MM.1S (cell line): ENCODE data around the gene FUT3.

Source experiments
- DNase-seq: peaks from one replicate; pipeline ENCODE4 v3.0.0-alpha.2; 2015
- H2AFZ ChIP-seq: fragments of 300-600 bp; sonication (generic); 2 replicates; pipeline ENCODE4 v1.6.0; 2016; ENCODE audit warnings: antibody characterized with exemption, low read length
- H3F3A ChIP-seq: fragments of 300-600 bp; sonication (generic); 2 replicates; pipeline ENCODE4 v1.6.1; 2016; ENCODE audit warnings: mild to moderate bottlenecking, antibody characterized with exemption, low read length, moderate library complexity, mixed read lengths; ENCODE audit not compliant: insufficient read depth
- H3K27ac ChIP-seq: fragments of 300-600 bp; sonication (generic); 2 replicates; pipeline ENCODE4 v1.5.1; 2016; ENCODE audit warnings: mild to moderate bottlenecking, low read length
- H3K27me3 ChIP-seq: fragments of 300-600 bp; sonication (generic); replicated peaks from 2 replicates; pipeline ENCODE4 v1.6.0; 2016; ENCODE audit warnings: low read length; ENCODE audit not compliant: insufficient read depth
- H3K36me3 ChIP-seq: fragments of 300-600 bp; sonication (generic); replicated peaks from 2 replicates; pipeline ENCODE4 v1.6.1; 2016; ENCODE audit warnings: mild to moderate bottlenecking, low read length, mixed read lengths; ENCODE audit not compliant: insufficient read depth
- H3K4me1 ChIP-seq: fragments of 300-600 bp; sonication (generic); 2 replicates; pipeline ENCODE4 v1.6.1; 2016; ENCODE audit warnings: low read length, mixed read lengths
- H3K4me2 ChIP-seq: fragments of 300-600 bp; sonication (generic); 2 replicates; pipeline ENCODE4 v1.6.0; 2016; ENCODE audit warnings: low read depth, low read length
- H3K4me3 ChIP-seq: fragments of 300-600 bp; sonication (generic); 2 replicates; pipeline ENCODE4 v1.5.1; 2016; ENCODE audit warnings: low read length, mixed read lengths
- H3K79me2 ChIP-seq: fragments of 300-600 bp; sonication (generic); 2 replicates; pipeline ENCODE4 v1.6.1; 2016; ENCODE audit warnings: mixed run types, low read length, mixed read lengths
- H3K9ac ChIP-seq: fragments of 300-600 bp; sonication (generic); 2 replicates; pipeline ENCODE4 v1.6.1; 2016; ENCODE audit warnings: low read length, mixed read lengths
- H3K9me2 ChIP-seq: fragments of 300-600 bp; sonication (generic); replicated peaks from 2 replicates; pipeline ENCODE4 v1.6.1; 2016; ENCODE audit warnings: mild to moderate bottlenecking, low read length, mixed read lengths; ENCODE audit not compliant: insufficient read depth
- H3K9me3 ChIP-seq: fragments of 300-600 bp; sonication (generic); replicated peaks from 2 replicates; pipeline ENCODE4 v1.6.1; 2016; ENCODE audit warnings: mild to moderate bottlenecking, low read length, mixed read lengths; ENCODE audit not compliant: insufficient read depth
- H4K20me1 ChIP-seq: fragments of 300-600 bp; sonication (generic); 2 replicates; pipeline ENCODE4 v1.6.1; 2016; ENCODE audit warnings: mild to moderate bottlenecking, low read length, moderate library complexity, mixed read lengths; ENCODE audit not compliant: insufficient read depth
- CTCF ChIP-seq: fragments of 300-600 bp; sonication (generic); IDR thresholded peaks from 2 replicates; pipeline ENCODE4 v1.5.1; 2016; ENCODE audit warnings: antibody characterized with exemption, low read length, mixed read lengths
- EZH2 ChIP-seq: fragments of 300-600 bp; sonication (generic); optimal IDR thresholded peaks from 2 replicates; pipeline ENCODE3; 2017; ENCODE audit warnings: low read depth, mild to moderate bottlenecking, antibody characterized with exemption, low read length, mixed read lengths
- EZH2phosphoT487 ChIP-seq: fragments of 300-600 bp; sonication (generic); IDR thresholded peaks from 2 replicates; pipeline ENCODE4 v1.6.1; 2018; ENCODE audit warnings: antibody characterized with exemption, low read length

The FUT3 gene

GRCh38 chr19:5820785-5821184 lies 30.5 kb downstream of the FUT3 start:
- H3K9ac ChIP-seq, result no peak overlapping the region
- no peaks in the 10 kb centered on the region for H3F3A ChIP-seq
- no peak overlapping the region for H2AFZ ChIP-seq
- H3K27me3 ChIP-seq, result peaks cover 38% of the 10 kb centered on the region
- no peaks in the 10 kb centered on the region for H3K4me1 ChIP-seq
- no peaks in the 10 kb centered on the region for H3K9me2 ChIP-seq
- no peak overlapping the region for H3K27ac ChIP-seq
- DNase-seq, result no peak
- H3K36me3 ChIP-seq, result no peaks in the 10 kb centered on the region
- TF ChIP-seq CTCF (no peak), EZH2 (no peak), EZH2phosphoT487 (no peak)
- H3K79me2 ChIP-seq, result no peaks in the 10 kb centered on the region
- no peak overlapping the region for H3K4me2 ChIP-seq
- no peaks in the 10 kb centered on the region for H4K20me1 ChIP-seq
- no peaks in the 10 kb centered on the region for H3K9me3 ChIP-seq
- no peak overlapping the region for H3K4me3 ChIP-seq

- TF ChIP-seq CTCF, result no peak
- no peak for TF ChIP-seq EZH2
- no peak for TF ChIP-seq EZH2phosphoT487
- no peaks in the 10 kb centered on the region for H3F3A ChIP-seq
- no peaks in the 10 kb centered on the region for H3K9me2 ChIP-seq
- H3K4me2 ChIP-seq, result no peak overlapping the region
- no peaks in the 10 kb centered on the region for H3K79me2 ChIP-seq
- H3K4me3 ChIP-seq, result no peak overlapping the region
- H3K36me3 ChIP-seq, result no peaks in the 10 kb centered on the region
- no peak overlapping the region for H3K27ac ChIP-seq
- H3K27me3 ChIP-seq, result peaks cover 41% of the 10 kb centered on the region
- no peak for DNase-seq
- H3K9ac ChIP-seq, result no peak overlapping the region
- no peaks in the 10 kb centered on the region for H4K20me1 ChIP-seq
- no peaks in the 10 kb centered on the region for H3K9me3 ChIP-seq
- H2AFZ ChIP-seq, result no peak overlapping the region
- no peaks in the 10 kb centered on the region for H3K4me1 ChIP-seq
These were observed 32.7 kb downstream of the FUT3 start for GRCh38 chr19:5818594-5818993.

GRCh38 chr19:5817218-5817617 lies 34.0 kb downstream of the FUT3 start:
- Histone ChIP-seq H3K4me1 (no peaks in the 10 kb centered on the region), H4K20me1 (no peaks in the 10 kb centered on the region), H3K4me3 (no peak overlapping the region), H3K9ac (no peak overlapping the region), H3K36me3 (no peaks in the 10 kb centered on the region), H3K79me2 (no peaks in the 10 kb centered on the region), H3K27ac (no peak overlapping the region), H3F3A (no peaks in the 10 kb centered on the region), H2AFZ (no peak overlapping the region), H3K9me3 (no peaks in the 10 kb centered on the region), H3K9me2 (no peaks in the 10 kb centered on the region), H3K27me3 (peaks cover 34% of the 10 kb centered on the region), H3K4me2 (no peak overlapping the region)
- TF ChIP-seq CTCF, result no peak
- TF ChIP-seq EZH2phosphoT487, result no peak
- TF ChIP-seq EZH2, result no peak
- DNase-seq, result no peak
